Lung (tissue), 12 donors: Measurements from ENCODE around the gene EPHA4. TPM values are rescaled to one million over a fixed set of nuclear protein-coding genes. Genes with fewer than 3 reads are reported as not detected.

Source experiments
- ATAC-seq: fragments of 200-7000 bp; cut with Tn5 transposase; one replicate; pipeline ENCODE4 v1.9.1; 2020; ENCODE audit warnings: moderate number of reproducible peaks; ENCODE audit not compliant: insufficient read depth, low FRiP score
- DNase-seq, 3 donors: peaks; one replicate each; pipeline ENCODE4 v3.0.0-alpha.2; 2013 to 2017
- H3K27ac ChIP-seq, 2 donors: one replicate each; pipeline ENCODE4 v1.5.1; 2013; ENCODE audit warnings: mild to moderate bottlenecking in 2 of 2, moderate library complexity in 2 of 2, control low read depth in 1 of 2, inconsistent platforms in 1 of 2, low read depth in 1 of 2, low read length in 1 of 2
- H3K27me3 ChIP-seq, 3 donors: one replicate each; pipeline ENCODE4 v1.5.1; 2013; ENCODE audit warnings: low read length in 2 of 3; ENCODE audit not compliant: control insufficient read depth in 3 of 3, insufficient read depth in 3 of 3
- H3K36me3 ChIP-seq, 4 donors: one replicate each; pipeline ENCODE4 v1.5.1; 2013; ENCODE audit warnings: low read length in 4 of 4, mild to moderate bottlenecking in 1 of 4, moderate library complexity in 1 of 4; ENCODE audit not compliant: control insufficient read depth in 4 of 4, insufficient read depth in 4 of 4
- H3K4me1 ChIP-seq, 5 donors: one replicate each; pipeline ENCODE4 v1.5.1; 2013; ENCODE audit warnings: low read length in 5 of 5, mild to moderate bottlenecking in 2 of 5, moderate library complexity in 1 of 5; ENCODE audit not compliant: control insufficient read depth in 5 of 5, insufficient read depth in 5 of 5
- H3K4me3 ChIP-seq: one replicate; pipeline ENCODE4 v1.5.1; 2013; ENCODE audit warnings: mild to moderate bottlenecking, control low read depth, moderate library complexity
- H3K9ac ChIP-seq, 2 donors: one replicate each; pipeline ENCODE4 v1.5.1; 2013; ENCODE audit warnings: low read length in 2 of 2, control low read depth in 1 of 2; ENCODE audit not compliant: insufficient read depth in 1 of 2
- H3K9me3 ChIP-seq, 4 donors: one replicate each; pipeline ENCODE4 v1.5.1; 2013; ENCODE audit warnings: low read length in 3 of 4, mild to moderate bottlenecking in 1 of 4, moderate library complexity in 1 of 4; ENCODE audit not compliant: control insufficient read depth in 4 of 4, insufficient read depth in 3 of 4
- CTCF ChIP-seq: IDR thresholded peaks from 2 replicates; pipeline ENCODE4 v1.5.1; 2012; ENCODE audit warnings: mild to moderate bottlenecking; ENCODE audit errors: control extremely low read depth, extremely low read depth
- WGBS, 2 donors: extraction: QIAGEN DNeasy Blood & Tissue Kit; methylation state at CpG; one replicate each; pipeline ENCODE4 v1.1.7; 2013; 5-methylcytosine and 5-hydroxymethylcytosine counted together
- polyA plus RNA-seq, 2 donors: library from polyadenylated mRNA; stranded (reverse); fragments of 200-250 nt; gene quantifications; one replicate each; pipeline ENCODE4 v1.2.1, GENCODE V29; 2013
- total RNA-seq, 2 donors: library from RNA; depleted of rRNA in 1 of 2; stranded (reverse); fragments of >200 nt in 1 of 2; gene quantifications; one replicate each; pipeline ENCODE4 v1.2.1, GENCODE V29; 2014 to 2021
- donor health status: control.
- donor health status: control.
- donor health status: Bipolar disorder and iron deficiency.
- donor health status: healthy.
- donor health status: DM: yes; HTN: yes; CAD: no.

The EPHA4 gene
- total and polyA plus RNA-seq, 4 donors, result 2.5 to 28.8 (median 14.7) TPM

GRCh38 chr2:221561770-221562169 lies 10.3 kb downstream of the EPHA4 start:
- no peaks in the 10 kb centered on the region for H3K27me3 ChIP-seq
- 89 to 93% methylated on average over 4 of the region's 4 CpGs for WGBS, 2 donors
- no peak for ATAC-seq
- H3K36me3 ChIP-seq, result no peaks in the 10 kb centered on the region
- no peak overlapping the region for H3K9ac ChIP-seq
- TF ChIP-seq CTCF, result no peak
- no peaks in the 10 kb centered on the region for H3K9me3 ChIP-seq
- no peak overlapping the region for H3K27ac ChIP-seq
- H3K4me3 ChIP-seq, result no peak overlapping the region
- no peak for DNase-seq
- H3K4me1 ChIP-seq, result peaks cover 0 to 7% (median 0%) of the 10 kb centered on the region in 5 donors

GRCh38 chr2:221559991-221560390 lies 12.1 kb downstream of the EPHA4 start:
- H3K36me3 ChIP-seq, result no peaks in the 10 kb centered on the region
- WGBS, 2 donors, result 76 to 77% methylated on average over 5 of the region's 5 CpGs
- no peak overlapping the region for H3K4me3 ChIP-seq
- no peak for ATAC-seq
- no peaks in the 10 kb centered on the region for H3K9me3 ChIP-seq
- H3K4me1 ChIP-seq, result peaks cover 0 to 13% (median under 1%) of the 10 kb centered on the region in 5 donors
- H3K27ac ChIP-seq, result no peak overlapping the region
- no peaks in the 10 kb centered on the region for H3K27me3 ChIP-seq
- no peak for DNase-seq
- H3K9ac ChIP-seq, result no peak overlapping the region
- TF ChIP-seq CTCF, result no peak

GRCh38 chr2:221558107-221558506 lies 14.0 kb downstream of the EPHA4 start:
- H3K27me3 ChIP-seq, result no peaks in the 10 kb centered on the region
- peaks cover 0 to 27% (median 6%) of the 10 kb centered on the region in 5 donors for H3K4me1 ChIP-seq
- DNase-seq, result no peak
- ATAC-seq, result no peak
- TF ChIP-seq CTCF, result no peak
- H3K4me3 ChIP-seq, result no peak overlapping the region
- H3K9ac ChIP-seq, result no peak overlapping the region
- H3K27ac ChIP-seq, result no peak overlapping the region
- no peaks in the 10 kb centered on the region for H3K9me3 ChIP-seq
- WGBS, 2 donors, result 88 to 96% methylated on average over 3 of the region's 3 CpGs
- H3K36me3 ChIP-seq, result no peaks in the 10 kb centered on the region

- Histone ChIP-seq H3K27ac (peak overlapping the region in 1 of 2 donors; percentile 33), H3K36me3 (no peaks in the 10 kb centered on the region), H3K9me3 (no peaks in the 10 kb centered on the region), H3K4me3 (no peak overlapping the region), H3K4me1 (peaks cover 0 to 34% (median 6%) of the 10 kb centered on the region in 5 donors), H3K9ac (no peak overlapping the region), H3K27me3 (no peaks in the 10 kb centered on the region)
- WGBS, 2 donors, result 76 to 84% methylated on average over 2 of the region's 2 CpGs
- DNase-seq (no peak), ATAC-seq (no peak)
- no peak for TF ChIP-seq CTCF
Measured at GRCh38 chr2:221555494-221555846, 16.6 kb downstream of the EPHA4 start.
